DOHH2 (cell line): ENCODE data around the gene KCTD3.

Source experiments
- CTCF ChIP-seq: fragments of 200-600 bp; sonication (generic); IDR thresholded peaks from one replicate; pipeline ENCODE4 v1.5.1; 2014; ENCODE audit warnings: antibody characterized with exemption, mild to moderate bottlenecking, low read depth, low read length; ENCODE audit not compliant: poor library complexity, severe bottlenecking
- EZH2phosphoT487 ChIP-seq: fragments of 200-600 bp; sonication (generic); IDR thresholded peaks from 2 replicates; pipeline ENCODE4 v1.6.1; 2017; ENCODE audit warnings: borderline replicate concordance, mild to moderate bottlenecking, antibody characterized with exemption, low read length, moderate library complexity, mixed read lengths

GRCh38 chr1:215600258-215600792 is 33.2 kb downstream of the KCTD3 start:
- no peak for TF ChIP-seq CTCF
- TF ChIP-seq EZH2phosphoT487: no peak
